Brain pericyte (primary cell): ENCODE results near the gene ZFR2.
"Not testable (repeated sequence)": the region's sequence is repeated elsewhere in the genome, so short reads cannot be mapped to it uniquely, and the experiment has no call there.

Experiments
- DNase-seq: peaks from one replicate; pipeline ENCODE4 v3.0.0-alpha.2; 2012; ENCODE audit warnings: low read depth, low spot score

ZFR2 gene

GRCh38 chr19:3868770-3869456 lies at the start of gene ZFR2:
Gene ZFR2 (minus strand): TSS chr19:3869038. CDS start chr19:3869017, 21 bp downstream.
- DNase-seq: no peak

GRCh38 chr19:3916033-3916432 lies 47.2 kb upstream of the ZFR2 start:
- no peak for DNase-seq

- no peak for DNase-seq
These were observed 45.4 kb upstream of the ZFR2 start for GRCh38 chr19:3914199-3914598.

- no peak for DNase-seq
These were observed 41.3 kb upstream of the ZFR2 start for GRCh38 chr19:3910105-3910504.

GRCh38 chr19:3908266-3909054 lies 39.6 kb upstream of the ZFR2 start:
- DNase-seq: no peak

GRCh38 chr19:3907626-3908265 lies 38.9 kb upstream of the ZFR2 start:
- no peak for DNase-seq

GRCh38 chr19:3904233-3904632 lies 35.4 kb upstream of the ZFR2 start:
- no peak for DNase-seq

- no peak for DNase-seq
These were observed 33.6 kb upstream of the ZFR2 start for GRCh38 chr19:3902317-3902973.

GRCh38 chr19:3899531-3900294 lies 30.9 kb upstream of the ZFR2 start:
- DNase-seq: no peak

GRCh38 chr19:3898426-3898825 lies 29.6 kb upstream of the ZFR2 start:
- no peak for DNase-seq

- DNase-seq: no peak
These were observed 29.1 kb upstream of the ZFR2 start for GRCh38 chr19:3897936-3898335.

GRCh38 chr19:3895788-3896187 lies 26.9 kb upstream of the ZFR2 start:
- no peak for DNase-seq

- not testable (repeated sequence) for DNase-seq
These were observed 26.1 kb upstream of the ZFR2 start for GRCh38 chr19:3894959-3895358.

GRCh38 chr19:3893509-3894179 lies 24.8 kb upstream of the ZFR2 start:
- DNase-seq: no peak

GRCh38 chr19:3890591-3890990 lies 21.8 kb upstream of the ZFR2 start:
- no peak for DNase-seq

GRCh38 chr19:3882041-3882384 lies 13.2 kb upstream of the ZFR2 start:
- no peak for DNase-seq

GRCh38 chr19:3881272-3882040 lies 12.6 kb upstream of the ZFR2 start:
- no peak for DNase-seq

GRCh38 chr19:3880471-3881271 lies 11.8 kb upstream of the ZFR2 start, which contains the start of gene ATCAY:
Gene ATCAY (plus strand): TSS chr19:3880685. CDS start chr19:3885768, 5,083 bp downstream.
- no peak for DNase-seq

GRCh38 chr19:3879656-3880055 lies 10.8 kb upstream of the ZFR2 start:
- no peak for DNase-seq
